ENCODE data around the gene FAAP20. TPM values are rescaled to one million over a fixed set of nuclear protein-coding genes. Genes with fewer than 3 reads are reported as not detected.

FAAP20 gene
- polyA plus RNA-seq, 2 of the 4 experiments (the other 2 are of a cell fraction) = 5.1 to 26.0 TPM

DNA sequence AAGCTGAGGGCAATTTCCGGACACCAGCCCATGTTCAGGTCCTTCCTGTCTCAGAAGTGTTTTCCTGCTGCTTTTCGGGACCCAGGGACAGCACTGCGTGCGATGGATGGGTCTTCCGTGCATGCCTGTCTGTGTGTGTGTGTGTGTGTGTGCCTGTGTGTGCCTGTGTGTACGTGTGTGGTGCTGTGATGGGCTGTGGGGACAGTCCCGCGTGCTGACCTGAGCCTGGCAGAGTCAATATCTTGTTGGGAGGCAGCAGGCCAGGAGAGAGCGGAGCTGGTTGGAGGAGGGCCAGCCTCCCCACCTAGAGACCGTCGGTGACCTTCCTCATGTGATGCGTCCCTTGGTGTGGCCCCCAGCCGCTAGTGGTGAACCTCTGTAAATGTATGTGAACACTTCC is 47.2 kb upstream of the FAAP20 start (continued):
- TF ChIP-seq, protein P1, sequence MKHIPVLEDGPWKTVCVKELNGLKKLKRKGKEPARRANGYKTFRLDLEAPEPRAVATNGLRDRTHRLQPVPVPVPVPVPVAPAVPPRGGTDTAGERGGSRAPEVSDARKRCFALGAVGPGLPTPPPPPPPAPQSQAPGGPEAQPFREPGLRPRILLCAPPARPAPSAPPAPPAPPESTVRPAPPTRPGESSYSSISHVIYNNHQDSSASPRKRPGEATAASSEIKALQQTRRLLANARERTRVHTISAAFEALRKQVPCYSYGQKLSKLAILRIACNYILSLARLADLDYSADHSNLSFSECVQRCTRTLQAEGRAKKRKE (CRISPR knock-in tag; IDR thresholded peaks at IDR 0.05; ENCODE audit: low read depth) = no peak

DNA sequence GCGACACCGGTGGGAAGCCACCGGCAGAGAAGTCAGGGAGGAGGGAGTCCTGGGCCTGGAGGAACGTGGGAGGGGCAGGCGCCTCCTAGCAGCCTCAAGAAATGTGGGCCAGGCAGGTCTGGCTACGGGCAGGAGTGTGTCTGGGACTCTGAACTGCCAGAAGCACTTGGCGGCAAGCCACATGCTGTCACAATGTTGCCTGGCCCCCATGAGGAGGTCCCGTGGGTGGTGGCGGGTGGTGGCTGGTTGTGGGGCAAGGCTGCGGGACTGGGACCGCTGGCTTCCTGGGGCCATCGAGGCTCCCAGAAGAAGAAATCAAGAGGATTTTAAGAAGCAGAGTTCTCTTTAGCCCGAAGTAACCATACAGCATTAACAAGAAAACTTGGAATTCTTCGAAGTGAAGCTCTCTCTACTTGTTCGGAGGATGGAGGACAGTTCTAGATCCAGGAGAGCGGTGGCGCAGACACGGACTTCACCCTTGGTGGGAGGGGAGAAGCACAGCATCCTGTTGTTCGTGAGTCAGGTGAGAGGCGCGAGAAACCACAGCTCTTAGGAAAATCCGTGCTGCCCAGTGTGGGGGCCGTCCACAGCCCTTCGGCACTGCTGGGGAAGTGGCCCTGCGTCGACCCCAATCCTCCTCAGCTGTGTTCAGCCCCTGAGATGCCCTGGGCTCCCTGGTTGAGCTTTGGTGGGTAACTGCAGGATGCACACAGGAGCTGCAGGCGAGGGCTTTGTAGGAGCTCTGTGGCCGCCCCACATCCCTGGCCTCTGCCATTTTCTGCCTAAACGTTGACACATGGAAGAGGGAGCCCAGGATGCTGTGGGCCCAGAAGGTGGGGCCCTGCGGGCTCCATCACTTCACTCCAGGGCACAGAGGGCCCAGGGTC is 45.9 kb upstream of the FAAP20 start:
- FAIRE-seq = no peak
- H3K4me3 ChIP-seq = no peak overlapping the region
- H3K4me2 ChIP-seq = no peak overlapping the region
- H3K27ac ChIP-seq = no peak overlapping the region
- no peak for DNase-seq (ENCODE audit: low read depth in 1 of 2, low spot score in 1 of 2)
- ChIA-PET POLR2A (no interaction called here), CTCF (interaction anchor here (0.8 kb wide), 1 partner anchor 9 kb away, joined by 3 read pairs; no protein-coding TSS in a partner anchor)
- 90% methylated on average over 21 of the region's 30 CpGs for WGBS (ENCODE audit: missing lambda C conversion rate)
- no peaks in the 10 kb centered on the region for H3K9me3 ChIP-seq
- TF ChIP-seq MYC (IDR thresholded peaks at IDR 0.05; ENCODE audit: borderline replicate concordance, low read length) (no peak), EHMT2 (IDR thresholded peaks at IDR 0.05; ENCODE audit: low read depth) (no peak), JUN (IDR thresholded peaks at IDR 0.05) (no peak), CHD4 (IDR thresholded peaks at IDR 0.05; ENCODE audit: borderline replicate concordance) (no peak), GATA3 (IDR thresholded peaks at IDR 0.05; ENCODE audit: borderline replicate concordance) (no peak), MAZ (IDR thresholded peaks at IDR 0.05; ENCODE audit: borderline replicate concordance, low read depth, low read length) (no peak), NR3C1 (IDR thresholded peaks at IDR 0.05) (no peak), CBX2 (IDR thresholded peaks at IDR 0.05; ENCODE audit: borderline replicate concordance, low read depth) (no peak), HOXB13 (CRISPR knock-in tag; IDR thresholded peaks at IDR 0.05; ENCODE audit: low read depth) (no peak), ZSCAN20 (CRISPR knock-in tag; IDR thresholded peaks at IDR 0.05) (no peak), FOXS1 (CRISPR knock-in tag; IDR thresholded peaks at IDR 0.05) (no peak), FOSB (CRISPR knock-in tag; IDR thresholded peaks at IDR 0.05) (no peak), BHLHE40 (IDR thresholded peaks at IDR 0.05; ENCODE audit: low read depth, low read length) (no peak), PHF8 (IDR thresholded peaks at IDR 0.05; ENCODE audit: borderline replicate concordance, low read depth) (no peak), ZFP36 (IDR thresholded peaks at IDR 0.05; ENCODE audit: borderline replicate concordance, partially characterized antibody) (no peak)
- TF ChIP-seq, protein P2, sequence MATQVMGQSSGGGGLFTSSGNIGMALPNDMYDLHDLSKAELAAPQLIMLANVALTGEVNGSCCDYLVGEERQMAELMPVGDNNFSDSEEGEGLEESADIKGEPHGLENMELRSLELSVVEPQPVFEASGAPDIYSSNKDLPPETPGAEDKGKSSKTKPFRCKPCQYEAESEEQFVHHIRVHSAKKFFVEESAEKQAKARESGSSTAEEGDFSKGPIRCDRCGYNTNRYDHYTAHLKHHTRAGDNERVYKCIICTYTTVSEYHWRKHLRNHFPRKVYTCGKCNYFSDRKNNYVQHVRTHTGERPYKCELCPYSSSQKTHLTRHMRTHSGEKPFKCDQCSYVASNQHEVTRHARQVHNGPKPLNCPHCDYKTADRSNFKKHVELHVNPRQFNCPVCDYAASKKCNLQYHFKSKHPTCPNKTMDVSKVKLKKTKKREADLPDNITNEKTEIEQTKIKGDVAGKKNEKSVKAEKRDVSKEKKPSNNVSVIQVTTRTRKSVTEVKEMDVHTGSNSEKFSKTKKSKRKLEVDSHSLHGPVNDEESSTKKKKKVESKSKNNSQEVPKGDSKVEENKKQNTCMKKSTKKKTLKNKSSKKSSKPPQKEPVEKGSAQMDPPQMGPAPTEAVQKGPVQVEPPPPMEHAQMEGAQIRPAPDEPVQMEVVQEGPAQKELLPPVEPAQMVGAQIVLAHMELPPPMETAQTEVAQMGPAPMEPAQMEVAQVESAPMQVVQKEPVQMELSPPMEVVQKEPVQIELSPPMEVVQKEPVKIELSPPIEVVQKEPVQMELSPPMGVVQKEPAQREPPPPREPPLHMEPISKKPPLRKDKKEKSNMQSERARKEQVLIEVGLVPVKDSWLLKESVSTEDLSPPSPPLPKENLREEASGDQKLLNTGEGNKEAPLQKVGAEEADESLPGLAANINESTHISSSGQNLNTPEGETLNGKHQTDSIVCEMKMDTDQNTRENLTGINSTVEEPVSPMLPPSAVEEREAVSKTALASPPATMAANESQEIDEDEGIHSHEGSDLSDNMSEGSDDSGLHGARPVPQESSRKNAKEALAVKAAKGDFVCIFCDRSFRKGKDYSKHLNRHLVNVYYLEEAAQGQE (IDR thresholded peaks at IDR 0.05) = no peak
- TF ChIP-seq, protein P3, sequence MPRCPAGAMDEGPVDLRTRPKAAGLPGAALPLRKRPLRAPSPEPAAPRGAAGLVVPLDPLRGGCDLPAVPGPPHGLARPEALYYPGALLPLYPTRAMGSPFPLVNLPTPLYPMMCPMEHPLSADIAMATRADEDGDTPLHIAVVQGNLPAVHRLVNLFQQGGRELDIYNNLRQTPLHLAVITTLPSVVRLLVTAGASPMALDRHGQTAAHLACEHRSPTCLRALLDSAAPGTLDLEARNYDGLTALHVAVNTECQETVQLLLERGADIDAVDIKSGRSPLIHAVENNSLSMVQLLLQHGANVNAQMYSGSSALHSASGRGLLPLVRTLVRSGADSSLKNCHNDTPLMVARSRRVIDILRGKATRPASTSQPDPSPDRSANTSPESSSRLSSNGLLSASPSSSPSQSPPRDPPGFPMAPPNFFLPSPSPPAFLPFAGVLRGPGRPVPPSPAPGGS (IDR thresholded peaks at IDR 0.05) = no peak
- TF ChIP-seq, protein P4, sequence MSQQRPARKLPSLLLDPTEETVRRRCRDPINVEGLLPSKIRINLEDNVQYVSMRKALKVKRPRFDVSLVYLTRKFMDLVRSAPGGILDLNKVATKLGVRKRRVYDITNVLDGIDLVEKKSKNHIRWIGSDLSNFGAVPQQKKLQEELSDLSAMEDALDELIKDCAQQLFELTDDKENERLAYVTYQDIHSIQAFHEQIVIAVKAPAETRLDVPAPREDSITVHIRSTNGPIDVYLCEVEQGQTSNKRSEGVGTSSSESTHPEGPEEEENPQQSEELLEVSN (IDR thresholded peaks at IDR 0.05; ENCODE audit: borderline replicate concordance, low read depth) = no peak
- H3K4me1 ChIP-seq = peaks cover 15% of the 10 kb centered on the region; the same call in 2 of the 3 replicates
- ATAC-seq = no peak
